ENCODE results near the gene HDGFL2. TPM values are rescaled to one million over a fixed set of nuclear protein-coding genes. Genes with fewer than 3 reads are reported as not detected.
A peak's percentile ranks its signal among the peaks of the same experiment; 100 is the strongest.

HDGFL2 gene
- total RNA-seq, 1 donor from 2014 or later = 28.2 TPM

- DNase-seq (ENCODE audit: missing footprints) (no peak), ATAC-seq (no peak)
- intact Hi-C loops (cut with DNase I) = no loop called here
These were observed 27.9 kb upstream of the HDGFL2 start for GRCh38 chr19:4443966-4444764.

GRCh38 chr19:4444765-4445741, 27.0 kb upstream of the HDGFL2 start:
- intact Hi-C loops (cut with DNase I) = no loop called here
- DNase-seq (ENCODE audit: missing footprints) (no peak), ATAC-seq (no peak)

- intact Hi-C loops (cut with DNase I) = no loop called here
- ATAC-seq (no peak), DNase-seq (ENCODE audit: missing footprints) (no peak)
These were observed 26.0 kb upstream of the HDGFL2 start for GRCh38 chr19:4445963-4446703.

GRCh38 chr19:4446704-4447200, 25.3 kb upstream of the HDGFL2 start:
- intact Hi-C loops (cut with DNase I) = no loop called here
- ATAC-seq = no peak
- no peak for DNase-seq (ENCODE audit: missing footprints)

GRCh38 chr19:4447327-4448146, 24.6 kb upstream of the HDGFL2 start:
- DNase-seq (ENCODE audit: missing footprints) = no peak
- intact Hi-C loops (cut with DNase I) = no loop called here
- ATAC-seq = no peak

- ATAC-seq = peak; percentile 2
These were observed 23.7 kb upstream of the HDGFL2 start for GRCh38 chr19:4448147-4448985.

GRCh38 chr19:4449022-4449638, 23.0 kb upstream of the HDGFL2 start:
- ATAC-seq (peak; percentile 87), DNase-seq (ENCODE audit: missing footprints) (peak; percentile 90)
- intact Hi-C loops (cut with DNase I) = loop anchor here (1.0 kb wide), 1 partner anchor 47 kb away; the partner anchor contains the start of gene CHAF1A

More at GRCh38 chr19:4448147-4448985, 23.7 kb upstream of the HDGFL2 start:
- intact Hi-C loops (cut with DNase I) = no loop called here
- no peak for DNase-seq (ENCODE audit: missing footprints)

GRCh38 chr19:4449639-4450028, 22.5 kb upstream of the HDGFL2 start:
- no peak for DNase-seq (ENCODE audit: missing footprints)
- ATAC-seq = no peak
- intact Hi-C loops (cut with DNase I) = loop anchor here (1.0 kb wide), 1 partner anchor 47 kb away; the partner anchor contains the start of gene CHAF1A

- ATAC-seq (no peak), DNase-seq (ENCODE audit: missing footprints) (peak; percentile 28)
- intact Hi-C loops (cut with DNase I) = no loop called here
These were observed 19.7 kb upstream of the HDGFL2 start for GRCh38 chr19:4452230-4452990.

- DNase-seq (ENCODE audit: missing footprints) = peak; percentile 66
- intact Hi-C loops (cut with DNase I) = no loop called here
These were observed 18.6 kb upstream of the HDGFL2 start for GRCh38 chr19:4453232-4454179.

GRCh38 chr19:4454747-4455718, 17.1 kb upstream of the HDGFL2 start:
- peak; percentile 2 for ATAC-seq
- intact Hi-C loops (cut with DNase I) = no loop called here
- DNase-seq (ENCODE audit: missing footprints) = no peak

More at GRCh38 chr19:4453232-4454179, 18.6 kb upstream of the HDGFL2 start:
- ATAC-seq = no peak

- ATAC-seq (peak; percentile 43), DNase-seq (ENCODE audit: missing footprints) (no peak)
- intact Hi-C loops (cut with DNase I) = no loop called here
These were observed 16.2 kb upstream of the HDGFL2 start for GRCh38 chr19:4455719-4456475.

- peak; percentile 12 for ATAC-seq
- intact Hi-C loops (cut with DNase I) = no loop called here
These were observed 15.6 kb upstream of the HDGFL2 start for GRCh38 chr19:4456476-4456842.

More at GRCh38 chr19:4456476-4456842, 15.6 kb upstream of the HDGFL2 start:
- DNase-seq (ENCODE audit: missing footprints) = no peak

Measured in Right ventricle myocardium inferior (tissue), 1 donor.